D721Med (cell line): ENCODE data around the gene CD300C.

ENCODE experiments used
- DNase-seq: peaks from one replicate; pipeline ENCODE4 v3.0.0; 2011; ENCODE audit warnings: low spot score; ENCODE audit not compliant: insufficient read length
- FAIRE-seq: peaks from 2 replicates; lab custom pipeline; 2011; peaks lifted over from hg19 to GRCh38; lab: Jason Lieb, UNC
- TF ChIP-seq, protein P1 (sequence below): IDR thresholded peaks from 2 replicates; pipeline ENCODE4 v1.5.1; 2012; ENCODE audit warnings: mild to moderate bottlenecking, control low read depth; ENCODE audit not compliant: insufficient read depth; ENCODE audit errors: missing control alignments

CD300C gene

GRCh38 chr17:74549343-74549742 lies 3.4 kb upstream of the CD300C start:
- TF ChIP-seq, protein P1, sequence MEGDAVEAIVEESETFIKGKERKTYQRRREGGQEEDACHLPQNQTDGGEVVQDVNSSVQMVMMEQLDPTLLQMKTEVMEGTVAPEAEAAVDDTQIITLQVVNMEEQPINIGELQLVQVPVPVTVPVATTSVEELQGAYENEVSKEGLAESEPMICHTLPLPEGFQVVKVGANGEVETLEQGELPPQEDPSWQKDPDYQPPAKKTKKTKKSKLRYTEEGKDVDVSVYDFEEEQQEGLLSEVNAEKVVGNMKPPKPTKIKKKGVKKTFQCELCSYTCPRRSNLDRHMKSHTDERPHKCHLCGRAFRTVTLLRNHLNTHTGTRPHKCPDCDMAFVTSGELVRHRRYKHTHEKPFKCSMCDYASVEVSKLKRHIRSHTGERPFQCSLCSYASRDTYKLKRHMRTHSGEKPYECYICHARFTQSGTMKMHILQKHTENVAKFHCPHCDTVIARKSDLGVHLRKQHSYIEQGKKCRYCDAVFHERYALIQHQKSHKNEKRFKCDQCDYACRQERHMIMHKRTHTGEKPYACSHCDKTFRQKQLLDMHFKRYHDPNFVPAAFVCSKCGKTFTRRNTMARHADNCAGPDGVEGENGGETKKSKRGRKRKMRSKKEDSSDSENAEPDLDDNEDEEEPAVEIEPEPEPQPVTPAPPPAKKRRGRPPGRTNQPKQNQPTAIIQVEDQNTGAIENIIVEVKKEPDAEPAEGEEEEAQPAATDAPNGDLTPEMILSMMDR: no peak
- DNase-seq (no peak), FAIRE-seq (no peak)

DNA sequence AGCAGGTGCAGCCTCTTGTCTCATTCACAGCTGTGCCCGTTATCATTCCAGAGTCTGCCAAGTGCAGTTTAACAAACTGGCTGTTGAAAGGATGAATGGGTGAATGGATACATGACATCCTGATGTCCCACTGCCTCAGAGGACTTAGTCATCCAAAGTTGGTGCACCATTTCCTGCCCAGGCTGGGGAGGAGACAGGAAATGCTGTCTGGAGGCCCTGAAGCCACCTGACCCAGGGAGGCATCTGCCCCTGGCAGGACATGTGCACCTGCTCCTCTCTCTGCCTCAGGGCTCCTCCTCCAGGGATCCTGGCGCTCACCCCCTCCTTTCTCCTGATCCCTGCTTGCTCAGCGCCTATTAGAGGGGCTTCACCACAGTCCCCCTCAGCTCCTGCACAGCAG lies 1.8 kb upstream of the CD300C start:
- DNase-seq (no peak), FAIRE-seq (no peak)
- TF ChIP-seq, protein P1: no peak

DNA sequence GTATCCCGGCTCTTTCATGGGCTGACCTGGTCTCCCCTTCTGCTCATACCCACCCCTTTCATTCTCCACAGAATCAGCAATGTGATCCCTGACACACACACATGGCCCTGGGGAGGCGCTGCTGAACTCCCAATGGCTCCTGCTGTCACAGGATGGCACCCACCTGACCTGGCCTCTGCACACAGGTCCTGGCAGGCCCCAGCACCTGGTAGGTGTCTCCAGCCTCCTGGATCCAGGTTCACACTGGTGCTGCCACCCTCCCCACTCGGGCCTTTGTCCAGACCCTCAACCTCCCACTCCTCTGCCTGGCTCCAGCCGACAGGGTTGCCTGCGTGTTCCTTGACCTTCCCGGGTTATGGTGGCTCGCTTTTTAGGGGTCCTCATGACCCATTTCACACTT lies 1.3 kb upstream of the CD300C start:
- no peak for DNase-seq

DNA sequence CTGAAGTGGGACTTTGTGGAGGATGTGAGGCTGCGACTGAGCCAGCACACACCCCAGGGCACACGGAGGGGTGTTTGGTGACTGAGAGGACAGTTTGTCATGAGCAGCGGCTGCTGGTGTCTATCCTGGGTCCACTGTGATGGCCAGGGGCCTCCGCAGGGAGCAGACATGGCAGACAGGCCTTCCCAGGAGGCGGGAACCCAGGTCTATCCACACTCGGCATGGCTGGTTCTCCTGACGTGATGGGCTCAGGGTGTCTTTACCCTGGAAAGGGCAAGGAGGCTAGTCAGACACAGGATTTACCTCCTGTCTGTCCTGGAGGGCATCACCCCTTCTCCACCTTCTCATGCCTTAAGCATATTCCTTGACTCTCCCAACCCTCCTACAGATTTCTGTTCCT lies 671 bp upstream of the CD300C start:
- TF ChIP-seq, protein P1: no peak
- no peak for DNase-seq
- FAIRE-seq: no peak

More for the DNA sequence above, 1.3 kb upstream of the CD300C start:
- TF ChIP-seq, protein P1: no peak
- no peak for FAIRE-seq

DNA sequence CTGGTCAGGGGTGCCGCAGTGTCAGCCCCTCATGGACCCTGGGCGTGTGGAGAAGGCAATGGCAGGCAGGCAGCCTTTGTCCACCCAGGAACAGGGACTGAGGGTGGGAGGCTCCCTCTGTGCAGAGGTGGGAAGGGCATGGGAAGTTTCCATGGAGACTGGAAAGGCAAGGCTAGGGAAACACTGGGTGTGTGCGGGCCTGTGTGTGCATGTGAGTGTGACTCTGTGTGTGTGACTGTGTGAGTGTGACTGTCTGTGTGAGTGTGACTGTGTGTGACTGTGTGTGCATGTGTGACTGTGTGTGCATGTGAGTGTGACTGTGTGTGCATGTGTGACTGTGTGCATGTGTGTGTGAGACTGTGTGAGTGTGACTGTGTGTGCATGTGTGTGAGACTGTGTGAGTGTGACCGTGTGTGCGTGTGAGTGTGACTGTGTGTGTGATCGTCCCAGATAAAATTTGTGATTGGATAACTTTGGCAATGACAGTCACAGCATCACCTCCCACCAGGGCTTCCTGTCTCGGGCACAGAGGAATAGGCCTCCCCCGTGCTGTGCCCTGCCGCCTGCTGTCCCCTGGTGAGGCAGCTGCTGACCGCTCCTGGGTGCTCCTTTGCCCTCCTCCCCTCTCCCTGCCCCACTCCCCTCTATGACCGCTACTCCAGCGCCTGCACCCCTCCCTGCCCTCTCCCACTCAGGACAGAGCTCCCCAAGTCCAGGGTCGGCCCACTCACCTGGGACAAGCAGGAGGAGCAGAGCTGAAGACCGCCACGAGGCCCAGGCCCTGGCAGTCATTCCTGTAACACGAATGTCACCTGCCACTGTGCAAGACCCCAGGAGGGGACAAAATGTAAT lies 698 bp downstream of the CD300C start:
- no peak for DNase-seq
- no peak for FAIRE-seq
- TF ChIP-seq, protein P1: no peak

- TF ChIP-seq, protein P1: no peak
- FAIRE-seq: no peak
- DNase-seq: no peak
These were observed 1.8 kb downstream of the CD300C start for GRCh38 chr17:74543891-74544760.
